Gastroesophageal sphincter (tissue), 4 donors: Measurements from ENCODE around the gene PDCD1. TPM values are rescaled to one million over a fixed set of nuclear protein-coding genes. Genes with fewer than 3 reads are reported as not detected.

Source experiments
- ATAC-seq: fragments of 150-250 bp; one replicate; pipeline ENCODE4 v1.9.1; 2016; ENCODE audit warnings: mild to moderate bottlenecking, moderate library complexity
- H3K27ac ChIP-seq, 4 donors: fragments of 200-600 bp; sonication (generic) in 3 of 4; 1 replicate in 3 of 4; 2 replicates in 1 of 4; pipeline ENCODE4 v1.5.1; 2016 to 2019
- H3K27me3 ChIP-seq: fragments of 200-600 bp; sonication (generic); one replicate; pipeline ENCODE4 v1.5.1; 2019
- H3K36me3 ChIP-seq, 2 donors: fragments of 200-600 bp; sonication (generic); one replicate each; pipeline ENCODE4 v1.5.1; 2019; ENCODE audit warnings: control low read depth in 1 of 2
- H3K4me1 ChIP-seq, 3 donors: fragments of 200-600 bp; sonication (generic); 1 replicate in 2 of 3; 2 replicates in 1 of 3; pipeline ENCODE4 v1.5.1; 2016 to 2019; ENCODE audit warnings: control low read depth in 2 of 3
- H3K4me3 ChIP-seq, 2 donors: fragments of 200-600 bp; sonication (generic); one replicate each; pipeline ENCODE4 v1.5.1; 2019; ENCODE audit warnings: mild to moderate bottlenecking in 1 of 2, moderate library complexity in 1 of 2
- H3K9me3 ChIP-seq, 3 donors: fragments of 200-600 bp; sonication (generic); one replicate each; pipeline ENCODE4 v1.5.1; 2017 to 2019; ENCODE audit warnings: control low read depth in 2 of 3
- EP300 ChIP-seq: sonication (generic); formaldehyde crosslinking; IDR thresholded peaks from one replicate; pipeline ENCODE4 v1.6.1; 2017; ENCODE audit warnings: antibody characterized with exemption, mild to moderate bottlenecking
- POLR2A ChIP-seq, 2 donors: fragments of 450-650 bp; IDR thresholded peaks; one replicate each; pipeline ENCODE4 v1.6.1; 2017; ENCODE audit warnings: antibody characterized with exemption in 2 of 2, mild to moderate bottlenecking in 2 of 2, moderate library complexity in 1 of 2
- POLR2AphosphoS5 ChIP-seq: sonication (generic); formaldehyde crosslinking; IDR thresholded peaks from one replicate; pipeline ENCODE4 v1.6.1; 2017; ENCODE audit warnings: antibody characterized with exemption
- WGBS, 2 donors: methylation state at CpG; one replicate each; pipeline ENCODE4 v1.1.5; 2018; ENCODE audit warnings: low coverage in 1 of 2; 5-methylcytosine and 5-hydroxymethylcytosine counted together
- total RNA-seq, 4 donors: library from RNA; depleted of rRNA; stranded (reverse); fragments of >200 nt; gene quantifications; one replicate each; pipeline ENCODE4 v1.1.0, GENCODE V29; 2016
- TF ChIP-seq, protein P1 (sequence below), 4 experiments: fragments of 200-600 bp in 2 of 4; fragments of 450-650 bp in 2 of 4; sonication (generic) in 1 of 4; IDR thresholded peaks; one replicate each; pipeline ENCODE4 v1.5.1; 2017 to 2019; ENCODE audit warnings: antibody characterized with exemption in 4 of 4, mild to moderate bottlenecking in 2 of 4, moderate library complexity in 2 of 4

PDCD1 gene
- total RNA-seq, 4 donors from 2014 or later: 0.19 to 0.54 TPM; not detected in 2

GRCh38 chr2:241882091-241882625 is 23.5 kb upstream of the PDCD1 start:
- 5 to 14% methylated on average over 9 to 10 of the region's 23 CpGs for WGBS, 2 donors
- peaks cover 0 to 35% (median 13%) of the 10 kb centered on the region in 3 donors for H3K4me1 ChIP-seq
- peak; percentile 41 for ATAC-seq
- peak overlapping the region; percentile 12 to 68 for H3K4me3 ChIP-seq
- H3K9me3 ChIP-seq: no peaks in the 10 kb centered on the region
- peak overlapping the region in 3 of 4 donors; percentile 70 to 88 (median 83) for H3K27ac ChIP-seq
- H3K27me3 ChIP-seq: no peaks in the 10 kb centered on the region
- TF ChIP-seq POLR2AphosphoS5: no peak
- TF ChIP-seq, protein P1, sequence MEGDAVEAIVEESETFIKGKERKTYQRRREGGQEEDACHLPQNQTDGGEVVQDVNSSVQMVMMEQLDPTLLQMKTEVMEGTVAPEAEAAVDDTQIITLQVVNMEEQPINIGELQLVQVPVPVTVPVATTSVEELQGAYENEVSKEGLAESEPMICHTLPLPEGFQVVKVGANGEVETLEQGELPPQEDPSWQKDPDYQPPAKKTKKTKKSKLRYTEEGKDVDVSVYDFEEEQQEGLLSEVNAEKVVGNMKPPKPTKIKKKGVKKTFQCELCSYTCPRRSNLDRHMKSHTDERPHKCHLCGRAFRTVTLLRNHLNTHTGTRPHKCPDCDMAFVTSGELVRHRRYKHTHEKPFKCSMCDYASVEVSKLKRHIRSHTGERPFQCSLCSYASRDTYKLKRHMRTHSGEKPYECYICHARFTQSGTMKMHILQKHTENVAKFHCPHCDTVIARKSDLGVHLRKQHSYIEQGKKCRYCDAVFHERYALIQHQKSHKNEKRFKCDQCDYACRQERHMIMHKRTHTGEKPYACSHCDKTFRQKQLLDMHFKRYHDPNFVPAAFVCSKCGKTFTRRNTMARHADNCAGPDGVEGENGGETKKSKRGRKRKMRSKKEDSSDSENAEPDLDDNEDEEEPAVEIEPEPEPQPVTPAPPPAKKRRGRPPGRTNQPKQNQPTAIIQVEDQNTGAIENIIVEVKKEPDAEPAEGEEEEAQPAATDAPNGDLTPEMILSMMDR (IDR thresholded peaks at IDR 0.05): peak in 2 of 4 experiments; percentile 8 to 11
- H3K36me3 ChIP-seq: peaks cover 0 to 4% of the 10 kb centered on the region in 2 donors

DNA sequence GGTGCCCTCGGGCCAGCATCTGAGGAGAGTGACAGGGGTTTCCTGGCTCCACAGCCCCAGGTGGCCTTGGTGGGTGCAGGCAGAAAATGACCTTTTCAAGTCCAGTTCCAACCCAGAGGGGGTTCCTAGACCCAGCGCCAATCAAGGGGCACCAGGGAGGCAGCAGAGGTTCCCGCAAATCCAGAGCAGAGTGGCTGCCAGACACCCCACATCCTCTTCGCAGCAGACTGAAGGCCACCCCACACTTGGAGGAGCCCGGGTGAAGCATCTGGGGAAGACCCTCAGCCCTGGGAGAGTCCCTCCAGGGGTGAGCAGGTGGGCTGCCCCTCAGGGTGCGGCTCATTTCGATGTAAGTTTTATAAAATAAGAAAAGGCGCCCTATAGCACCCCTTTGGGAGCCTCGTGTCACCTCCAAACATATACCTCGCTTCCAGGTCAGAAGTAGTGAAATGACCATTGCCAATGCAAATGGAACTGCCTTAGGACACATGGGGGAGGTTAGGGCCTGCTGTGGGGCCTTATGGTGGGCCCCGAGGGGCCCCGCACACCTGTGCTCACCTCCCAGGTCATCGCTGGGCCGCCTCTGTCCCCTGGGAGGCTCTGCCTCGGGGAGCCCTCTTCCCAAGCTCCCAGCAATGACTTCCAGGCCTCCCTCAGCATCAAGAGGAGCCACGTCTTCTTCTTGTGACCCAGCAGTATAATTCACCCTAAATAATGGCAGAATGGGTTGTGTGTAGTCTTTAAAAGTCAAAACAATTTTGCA is 21.8 kb upstream of the PDCD1 start:
- ATAC-seq: no peak
- no peak for TF ChIP-seq POLR2A (IDR thresholded peaks at IDR 0.05)
- TF ChIP-seq EP300: no peak
- no peak for TF ChIP-seq POLR2AphosphoS5
- TF ChIP-seq, protein P1 (IDR thresholded peaks at IDR 0.05): no peak
- H3K27ac ChIP-seq: peak overlapping the region in 3 of 4 donors; percentile 70 to 88 (median 83)

GRCh38 chr2:241879326-241879725 is 20.6 kb upstream of the PDCD1 start:
- WGBS, 2 donors: no CpG with 5 or more reads among the region's 9 CpGs
- ATAC-seq: no peak
- H3K36me3 ChIP-seq: no peaks in the 10 kb centered on the region
- peaks cover 3% of the 10 kb centered on the region for H3K27me3 ChIP-seq
- TF ChIP-seq POLR2A (IDR thresholded peaks at IDR 0.05): no peak
- TF ChIP-seq, protein P1 (IDR thresholded peaks at IDR 0.05): no peak
- no peak for TF ChIP-seq EP300
- no peak for TF ChIP-seq POLR2AphosphoS5
- no peak overlapping the region for H3K27ac ChIP-seq
- H3K4me3 ChIP-seq: no peak overlapping the region
- no peaks in the 10 kb centered on the region for H3K9me3 ChIP-seq
- peaks cover 0 to 35% (median 13%) of the 10 kb centered on the region in 3 donors for H3K4me1 ChIP-seq

More for the DNA sequence above, 21.8 kb upstream of the PDCD1 start:
- H3K9me3 ChIP-seq: no peaks in the 10 kb centered on the region
- no peaks in the 10 kb centered on the region for H3K36me3 ChIP-seq
- H3K27me3 ChIP-seq: no peaks in the 10 kb centered on the region
- H3K4me3 ChIP-seq: peak overlapping the region in 1 of 2 donors; percentile 68
- H3K4me1 ChIP-seq: peaks cover 0 to 35% (median 13%) of the 10 kb centered on the region in 3 donors
- WGBS, 2 donors: 80 to 81% methylated on average over 1 to 3 of the region's 16 CpGs

DNA sequence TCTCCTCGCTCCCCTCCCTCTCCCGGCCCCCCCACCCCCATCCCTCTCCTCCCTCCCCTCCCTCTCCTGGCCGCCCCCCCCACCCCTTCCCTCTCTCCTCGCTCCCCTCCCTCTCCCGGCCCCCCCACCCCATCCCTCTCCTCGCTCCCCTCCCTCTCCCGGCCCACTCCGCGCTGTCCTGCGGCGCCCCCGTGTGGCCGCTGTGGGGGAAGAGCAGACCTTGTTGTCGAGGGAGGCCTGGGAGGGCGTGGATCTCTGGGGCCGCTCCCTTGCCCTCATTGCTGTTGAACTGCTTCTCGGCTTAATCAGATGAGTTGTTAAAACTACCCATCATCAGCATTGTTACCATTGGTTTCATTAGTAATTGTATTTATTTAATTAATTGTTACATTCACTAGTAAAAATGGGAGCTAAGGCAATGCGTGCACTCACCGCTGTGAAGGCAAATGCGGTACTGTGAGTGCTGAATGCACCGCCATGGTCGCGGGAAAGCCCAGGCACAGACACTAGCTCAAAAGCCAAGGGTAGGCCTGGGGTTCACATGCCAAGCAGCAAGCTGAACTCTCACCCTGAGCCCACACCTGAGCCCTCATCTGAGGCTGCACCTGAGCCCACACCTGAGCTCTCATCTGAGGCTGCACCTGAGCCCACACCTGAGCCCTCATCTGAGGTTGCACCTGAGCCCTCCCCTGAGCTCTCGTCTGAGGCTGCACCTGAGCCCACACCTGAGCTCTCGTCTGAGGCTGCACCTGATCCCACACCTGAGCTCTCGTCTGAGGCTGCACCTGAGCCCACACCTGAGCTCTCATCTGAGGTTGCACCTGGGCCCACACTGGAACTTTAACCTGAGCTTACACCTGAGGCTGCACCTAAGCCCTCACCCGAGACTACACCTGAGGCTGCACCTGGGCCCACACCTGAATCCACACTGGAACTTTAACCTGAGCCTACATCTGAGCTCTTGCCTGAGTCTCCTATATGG is 19.6 kb upstream of the PDCD1 start:
- Histone ChIP-seq H3K36me3 (no peaks in the 10 kb centered on the region), H3K4me1 (peaks cover 0 to 34% (median 13%) of the 10 kb centered on the region in 3 donors), H3K9me3 (no peaks in the 10 kb centered on the region), H3K27ac (no peak overlapping the region), H3K4me3 (no peak overlapping the region), H3K27me3 (peaks cover 5% of the 10 kb centered on the region)
- peak; percentile 34 for ATAC-seq
- TF ChIP-seq POLR2AphosphoS5 (no peak), POLR2A (IDR thresholded peaks at IDR 0.05) (no peak), EP300 (no peak)
- TF ChIP-seq, protein P1 (IDR thresholded peaks at IDR 0.05): peak in 3 of 4 experiments; percentile 57 to 80 (median 72)
- WGBS, 2 donors: 27 to 49% methylated on average over 6 to 10 of the region's 27 CpGs
